HG02981 (cell line): ENCODE measurements around the gene FAAP24.
"Not testable (repeated sequence)": the region's sequence is repeated elsewhere in the genome, so short reads cannot be mapped to it uniquely, and the experiment has no call there.

Experiments used
- ATAC-seq: cut with Tn5 transposase; IDR thresholded peaks from one replicate; pipeline ENCODE4 v1.9.1; 2021; ENCODE audit warnings: mild to moderate bottlenecking, moderate library complexity; ENCODE audit not compliant: unreplicated experiment

FAAP24 gene

DNA sequence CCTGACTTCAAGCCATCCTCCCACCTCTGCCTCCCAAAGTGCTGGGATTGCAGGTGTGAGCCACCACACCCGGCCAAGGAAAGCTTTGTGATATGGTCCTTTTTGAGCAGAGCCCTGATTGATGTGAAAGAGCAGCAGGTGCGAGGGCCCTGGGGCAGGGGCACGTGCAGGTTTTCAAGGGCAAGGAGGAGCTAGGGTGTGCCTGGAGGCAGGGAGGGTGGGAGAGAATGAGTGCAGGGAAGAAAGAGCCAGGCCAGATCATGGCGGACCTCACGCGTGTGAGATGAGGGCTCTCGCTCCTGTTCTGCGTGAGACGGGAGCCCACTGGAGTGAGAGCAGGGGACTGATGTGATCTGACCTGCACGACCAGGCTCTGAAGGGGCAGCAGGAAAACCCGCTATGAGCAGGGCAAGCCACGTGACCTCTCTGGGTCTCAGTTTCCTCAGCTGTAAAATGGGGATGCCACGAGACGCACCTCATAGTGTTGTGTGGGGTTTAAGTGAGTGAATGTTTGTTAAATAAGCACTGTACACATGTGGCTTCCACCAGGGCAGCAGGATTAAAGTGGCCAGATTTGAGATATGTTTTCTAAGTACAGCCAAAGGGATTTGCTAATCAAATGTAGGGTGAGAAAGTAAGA lies 25.8 kb downstream of the FAAP24 start:
- no peak for ATAC-seq

DNA sequence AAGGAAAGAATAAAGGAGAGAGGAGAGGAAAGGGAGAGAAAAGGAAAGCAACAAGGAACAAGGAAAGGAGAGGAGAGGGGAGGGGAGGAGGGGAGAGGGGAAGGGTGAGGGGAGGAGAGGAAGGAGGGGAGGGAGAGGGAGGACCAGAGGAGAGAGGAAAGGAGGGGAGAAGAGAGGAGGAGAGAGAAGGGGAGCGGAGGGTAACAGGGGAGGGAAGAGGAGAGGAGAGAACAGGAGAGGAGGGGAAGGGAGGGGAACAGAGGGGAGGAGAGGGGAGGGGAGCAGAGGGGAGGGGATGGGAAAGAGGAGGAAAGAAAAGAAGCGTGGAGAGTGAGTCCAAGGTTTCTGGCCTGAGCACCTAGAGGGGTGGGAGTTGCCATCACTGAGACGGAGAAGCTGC lies 26.7 kb downstream of the FAAP24 start:
- ATAC-seq = no peak

DNA sequence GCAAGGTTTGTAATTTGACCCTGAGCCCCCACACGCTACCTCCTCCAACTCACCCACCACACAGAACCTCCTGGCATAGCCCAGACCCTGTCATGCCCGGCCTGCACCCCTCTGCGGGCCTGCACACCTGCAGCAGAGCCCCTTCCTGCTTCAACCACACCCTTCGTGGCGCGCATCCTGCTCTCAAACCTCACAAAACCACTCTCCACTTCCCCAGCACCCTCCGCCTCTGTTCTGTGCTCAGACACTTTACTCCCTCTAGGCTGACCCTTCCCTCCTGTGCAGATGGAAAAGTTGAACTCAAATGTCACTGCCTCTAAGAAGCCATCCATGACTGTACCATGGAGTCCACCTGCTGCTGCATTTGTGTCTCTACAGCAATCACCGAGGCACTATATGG lies 28.5 kb downstream of the FAAP24 start:
- no peak for ATAC-seq

DNA sequence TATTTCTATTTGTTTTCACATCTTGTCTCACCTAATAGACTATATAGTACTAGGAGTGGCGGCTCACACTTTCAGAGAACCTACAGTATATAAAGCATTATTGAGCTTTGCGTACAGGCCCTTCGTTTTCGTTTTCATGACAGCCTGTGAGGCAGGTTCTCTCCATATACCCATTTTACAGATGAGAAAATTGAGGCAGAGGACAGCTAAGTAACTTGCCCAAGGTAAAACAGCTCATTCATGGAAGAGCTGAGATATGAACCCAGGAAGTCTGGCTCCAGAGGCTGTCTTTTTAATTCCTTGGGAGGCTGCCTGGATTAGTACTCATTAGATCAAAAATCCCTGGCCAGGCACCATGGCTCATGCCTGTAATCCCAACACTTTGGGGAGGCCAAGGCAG lies 28.9 kb downstream of the FAAP24 start:
- no peak for ATAC-seq

DNA sequence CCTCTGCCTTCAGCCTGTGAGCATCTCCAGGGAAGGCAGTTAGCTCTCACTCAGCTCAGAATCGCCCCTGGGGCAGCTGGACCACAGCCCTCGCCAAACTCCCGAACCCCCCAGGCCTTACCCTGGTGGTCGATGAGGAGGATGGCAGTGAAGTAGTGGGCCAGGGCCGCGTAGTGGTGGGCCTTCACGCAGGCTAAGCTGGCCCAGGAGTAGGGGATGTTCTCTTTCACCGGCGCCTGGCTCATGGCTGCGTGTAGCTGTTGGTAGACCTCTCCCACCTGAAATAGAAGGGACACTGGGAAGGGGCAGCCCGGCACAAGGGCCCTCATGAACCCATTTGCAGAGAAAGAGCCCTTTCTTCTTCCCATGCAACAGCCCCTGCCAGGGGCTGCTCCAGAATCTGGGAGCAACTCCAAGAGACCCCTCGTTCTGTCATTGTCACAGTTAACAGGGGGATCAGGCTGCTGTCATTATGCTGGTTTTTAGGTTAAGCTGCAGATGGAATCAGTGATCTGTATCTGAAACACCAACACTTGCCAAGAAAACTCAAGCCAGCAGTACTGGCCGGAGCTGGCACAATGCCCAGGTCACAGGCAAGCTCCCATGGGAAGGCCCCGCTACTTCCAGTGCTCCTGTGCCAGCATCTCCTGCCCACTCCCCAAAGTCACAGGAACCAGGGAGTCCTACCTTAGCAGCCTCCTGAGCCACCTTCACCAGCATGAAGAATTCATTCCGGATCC lies 30.3 kb downstream of the FAAP24 start:
- not testable (repeated sequence) for ATAC-seq

DNA sequence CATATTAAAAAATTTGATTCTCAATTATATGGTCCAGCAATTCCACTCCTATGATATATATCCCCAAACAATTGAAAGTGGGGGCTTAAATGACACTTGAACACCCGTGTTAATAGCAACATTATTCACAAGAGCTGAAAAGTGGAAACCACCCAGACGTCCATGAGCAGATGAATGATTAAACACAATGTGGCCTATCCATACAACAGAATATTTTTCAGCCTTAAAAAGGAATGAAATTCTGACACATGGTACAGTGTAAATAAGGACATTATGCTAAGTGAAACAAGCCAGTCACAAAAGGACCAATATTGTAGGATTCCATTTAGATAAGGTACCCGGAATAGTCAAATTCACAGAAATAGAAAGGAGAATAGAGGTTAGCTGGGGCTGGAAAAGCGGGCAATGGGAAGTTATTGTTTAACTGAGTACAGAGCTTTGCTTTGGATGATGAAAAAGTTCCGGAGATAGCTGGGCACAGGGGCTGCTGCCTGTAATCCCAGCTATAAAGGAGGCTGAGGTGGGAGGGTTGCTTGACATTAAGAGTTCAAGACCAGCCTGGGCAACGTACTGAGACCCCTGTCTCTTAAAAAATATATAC lies 31.5 kb downstream of the FAAP24 start:
- not testable (repeated sequence) for ATAC-seq

DNA sequence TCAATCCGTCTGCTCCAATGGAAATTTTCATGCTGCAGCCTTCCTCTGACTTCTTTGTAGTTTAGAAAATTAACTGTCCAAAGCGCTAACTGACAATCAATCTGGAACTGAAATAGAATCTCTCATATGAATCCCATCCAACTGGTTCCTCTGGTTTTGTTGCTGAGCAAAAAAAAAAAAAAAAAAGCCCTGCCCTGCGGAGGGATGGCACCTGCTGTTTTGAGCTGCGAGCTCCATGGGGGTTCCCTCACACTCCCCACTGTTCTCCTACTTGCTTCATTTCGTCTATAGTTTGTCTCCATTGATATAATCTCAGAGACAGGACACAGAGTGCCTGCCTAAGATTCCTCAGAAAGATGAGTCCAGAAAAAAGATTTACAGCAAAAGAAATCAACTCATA lies 33.4 kb downstream of the FAAP24 start:
- no peak for ATAC-seq

DNA sequence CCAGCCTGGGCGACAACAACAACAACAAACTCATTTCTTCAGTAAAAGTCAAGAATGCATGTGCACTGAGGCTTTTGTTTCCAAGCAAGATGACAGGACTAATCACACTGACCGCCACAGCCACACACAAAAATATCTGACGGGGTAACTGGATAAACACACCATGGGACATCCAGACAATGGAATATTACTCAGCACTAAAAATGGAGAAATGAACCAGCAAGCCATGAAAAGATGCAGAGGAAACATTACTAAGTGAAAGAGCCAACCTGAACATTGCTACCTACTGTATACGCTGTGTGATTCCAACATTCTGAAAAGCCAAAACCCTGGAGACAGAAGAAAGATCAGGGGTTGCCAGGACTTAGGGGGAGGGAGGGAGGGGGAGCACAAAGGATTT lies 36.7 kb downstream of the FAAP24 start:
- ATAC-seq = no peak

DNA sequence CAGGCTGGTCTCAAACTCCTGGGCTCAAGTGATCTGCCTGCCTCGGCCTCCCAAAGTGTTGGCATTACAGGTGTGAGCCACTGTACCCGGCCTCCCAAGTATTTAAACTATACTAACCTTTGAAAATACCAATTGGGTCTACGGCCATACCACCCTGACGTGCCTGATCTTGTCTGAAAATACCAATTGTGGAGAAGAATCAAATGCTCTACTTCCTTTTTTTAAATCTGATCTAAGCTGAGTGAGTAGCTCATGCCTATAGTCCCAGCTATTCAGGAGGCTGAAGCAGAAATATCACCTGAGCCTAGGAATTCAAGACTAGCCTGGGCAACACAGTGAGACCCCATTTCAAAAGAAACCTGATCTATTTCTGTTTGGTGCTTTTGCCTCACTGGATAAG lies 38.8 kb downstream of the FAAP24 start:
- not testable (repeated sequence) for ATAC-seq

DNA sequence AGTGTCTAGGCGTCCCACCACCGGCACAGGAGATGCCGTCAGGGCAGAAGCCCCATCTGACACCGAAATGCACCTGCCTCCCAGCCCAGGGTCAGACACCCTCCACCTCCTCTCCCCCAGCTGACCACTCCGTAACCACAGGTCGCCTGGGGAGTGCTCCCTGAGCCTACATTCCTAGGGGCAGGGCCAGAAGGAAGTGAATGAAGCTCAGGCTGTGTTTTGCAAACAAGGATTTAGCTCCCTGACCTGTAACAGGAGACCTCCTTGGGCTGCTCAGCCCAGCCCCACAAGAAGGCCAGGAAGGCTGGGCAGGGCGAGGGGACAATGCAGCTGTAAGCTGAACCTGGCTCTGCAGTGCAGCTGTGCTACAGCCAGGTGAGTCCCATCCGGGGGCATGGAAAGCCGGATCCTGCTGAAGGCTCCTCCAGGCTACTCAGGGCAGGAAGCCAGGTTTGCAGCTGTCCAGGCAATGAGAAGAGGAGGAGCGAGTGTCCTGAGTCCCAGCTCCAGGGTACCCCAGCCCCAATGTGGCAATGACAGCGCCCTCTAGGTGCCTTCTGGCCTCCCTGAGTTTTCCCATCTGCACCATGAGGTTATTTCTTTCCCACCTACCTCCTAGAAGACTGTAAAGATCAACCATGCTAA lies 50.6 kb downstream of the FAAP24 start:
- no peak for ATAC-seq

DNA sequence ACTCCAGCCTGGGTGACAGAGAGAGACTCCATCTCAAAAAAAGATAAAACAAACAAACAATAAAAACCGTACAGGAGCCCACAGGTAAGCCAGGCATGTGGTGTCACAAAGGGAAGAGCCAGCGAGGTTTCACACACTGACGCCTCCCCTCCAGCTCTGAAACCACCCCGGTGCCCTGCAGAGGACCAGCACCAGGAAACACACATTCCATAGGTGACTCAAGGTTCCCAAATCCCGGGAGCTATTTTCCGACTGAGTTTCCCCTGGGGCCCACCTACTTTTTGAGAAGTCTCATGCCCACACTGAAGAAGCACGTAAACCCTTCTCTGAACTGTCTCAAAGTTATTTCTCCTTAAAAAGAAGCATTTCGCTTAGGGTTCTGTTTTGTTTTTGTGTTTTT lies 52.4 kb downstream of the FAAP24 start:
- ATAC-seq = no peak

DNA sequence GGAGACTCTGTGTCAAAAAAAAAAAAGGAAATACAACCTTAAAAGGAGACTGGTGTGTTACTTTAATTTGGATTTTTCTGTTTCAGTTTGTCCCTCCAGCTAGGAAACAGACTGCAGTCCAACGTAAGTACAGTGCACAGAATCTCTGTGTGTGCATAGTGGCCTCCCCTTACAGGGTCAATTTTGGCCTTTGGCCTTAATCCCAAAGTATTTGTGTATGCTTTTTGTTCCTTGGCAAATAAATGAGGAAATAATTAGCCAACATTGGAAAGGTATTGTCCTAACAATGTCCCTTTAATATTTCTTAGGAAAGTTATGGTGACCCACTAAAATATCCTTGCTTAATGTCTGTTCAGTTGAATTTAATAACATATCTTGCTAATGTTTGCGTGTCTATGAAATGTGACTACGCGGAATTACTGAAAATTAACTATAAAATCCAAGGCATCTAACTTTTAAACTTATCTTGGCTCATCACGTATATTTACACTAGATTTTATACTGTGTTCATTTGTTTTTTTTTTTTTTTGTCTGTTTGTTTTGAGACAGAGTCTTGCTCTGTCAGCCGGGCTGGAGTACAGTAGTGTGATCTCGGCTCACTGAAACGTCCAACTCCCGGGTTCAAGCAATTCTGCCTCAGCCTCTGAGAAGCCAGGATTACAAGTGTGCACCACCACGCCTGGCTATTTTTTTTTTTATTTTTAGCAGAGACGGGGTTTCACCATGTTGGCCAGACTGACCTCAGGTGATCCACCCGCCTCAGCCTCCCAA lies 53.6 kb downstream of the FAAP24 start:
- not testable (repeated sequence) for ATAC-seq

DNA sequence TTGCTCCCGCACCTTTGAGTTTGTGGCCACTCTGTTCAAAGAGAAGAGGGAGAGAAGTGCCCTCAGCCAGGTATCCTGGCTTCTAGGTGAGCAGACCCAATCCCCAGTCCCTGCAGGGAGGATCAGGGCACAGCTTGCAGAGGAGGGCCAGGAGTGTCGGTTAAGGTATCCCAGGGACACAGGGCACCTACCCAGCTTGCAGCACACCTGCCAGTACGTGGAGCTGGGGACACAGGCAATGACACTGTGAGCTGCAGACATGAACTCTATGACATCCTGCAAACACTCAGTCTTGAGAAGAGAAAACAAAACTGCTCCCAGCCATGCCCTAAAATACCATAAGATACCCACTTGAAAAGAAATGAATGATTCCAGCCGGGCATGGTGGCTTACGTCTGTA lies 54.6 kb downstream of the FAAP24 start:
- not testable (repeated sequence) for ATAC-seq
